HFF-Myc (cell line): ENCODE data around the gene GOLGA6L10.
"Not testable (repeated sequence)": the region's sequence is repeated elsewhere in the genome, so short reads cannot be mapped to it uniquely, and the experiment has no call there.

Experiments
- DNase-seq: peaks from one replicate; pipeline ENCODE4 v3.0.0-alpha.2; 2011; ENCODE audit warnings: low read depth; ENCODE audit errors: extremely low read depth
- H3K4me3 ChIP-seq: replicated peaks from 2 replicates; pipeline ENCODE4 v1.5.1; 2011; ENCODE audit warnings: low read depth, mild to moderate bottlenecking, control low read depth, low read length

The GOLGA6L10 gene

GRCh38 chr15:82334554-82334932 is 14.7 kb downstream of the GOLGA6L10 start:
- not testable (repeated sequence) for DNase-seq, H3K4me3 ChIP-seq

GRCh38 chr15:82333603-82334553 is 15.4 kb downstream of the GOLGA6L10 start:
- not testable (repeated sequence) for H3K4me3 ChIP-seq, DNase-seq

DNA sequence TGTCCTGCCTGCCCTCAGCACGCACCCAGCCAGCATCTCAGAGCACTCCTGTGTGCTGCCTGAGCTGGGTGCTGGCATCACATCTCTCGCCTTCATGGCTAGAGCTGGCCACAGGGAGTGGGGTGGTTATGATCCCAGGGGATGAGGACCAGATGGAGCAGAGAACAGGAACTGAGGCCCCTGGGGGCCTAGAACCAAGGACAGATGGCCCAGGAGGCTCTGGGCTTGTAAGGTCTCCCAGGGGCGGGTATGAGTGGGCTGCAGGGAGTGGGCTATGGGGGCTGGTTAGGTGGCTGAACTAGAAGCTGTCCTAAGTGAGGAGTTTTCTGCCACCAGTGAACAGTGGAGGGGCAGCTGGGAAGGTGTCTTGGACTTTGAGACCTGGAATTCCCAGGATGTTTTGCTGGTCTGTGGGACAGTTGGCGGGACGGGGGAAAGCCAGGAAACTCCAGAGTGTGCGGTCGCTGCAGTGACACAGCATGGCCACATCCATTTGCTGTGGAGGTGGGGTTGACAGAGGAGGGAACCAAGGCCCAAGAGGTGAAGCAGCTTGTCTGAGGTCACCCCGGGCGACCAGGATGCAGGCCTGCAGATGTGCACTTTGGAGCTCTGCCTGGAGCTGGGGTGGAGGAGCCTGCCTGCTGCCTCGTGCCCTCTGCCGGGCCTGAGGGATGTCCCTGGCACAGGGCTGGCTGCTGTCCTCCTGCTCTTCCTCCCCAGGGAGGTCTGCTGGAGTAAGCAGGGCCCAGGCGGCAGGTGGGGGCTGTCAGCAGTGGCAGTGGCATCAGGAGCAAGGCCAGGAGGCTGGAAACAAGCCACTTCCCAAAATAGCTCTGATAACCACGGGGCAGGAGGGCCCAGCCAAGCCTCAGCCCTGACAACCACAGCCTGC is 16.3 kb downstream of the GOLGA6L10 start:
- DNase-seq, H3K4me3 ChIP-seq: not testable (repeated sequence)

DNA sequence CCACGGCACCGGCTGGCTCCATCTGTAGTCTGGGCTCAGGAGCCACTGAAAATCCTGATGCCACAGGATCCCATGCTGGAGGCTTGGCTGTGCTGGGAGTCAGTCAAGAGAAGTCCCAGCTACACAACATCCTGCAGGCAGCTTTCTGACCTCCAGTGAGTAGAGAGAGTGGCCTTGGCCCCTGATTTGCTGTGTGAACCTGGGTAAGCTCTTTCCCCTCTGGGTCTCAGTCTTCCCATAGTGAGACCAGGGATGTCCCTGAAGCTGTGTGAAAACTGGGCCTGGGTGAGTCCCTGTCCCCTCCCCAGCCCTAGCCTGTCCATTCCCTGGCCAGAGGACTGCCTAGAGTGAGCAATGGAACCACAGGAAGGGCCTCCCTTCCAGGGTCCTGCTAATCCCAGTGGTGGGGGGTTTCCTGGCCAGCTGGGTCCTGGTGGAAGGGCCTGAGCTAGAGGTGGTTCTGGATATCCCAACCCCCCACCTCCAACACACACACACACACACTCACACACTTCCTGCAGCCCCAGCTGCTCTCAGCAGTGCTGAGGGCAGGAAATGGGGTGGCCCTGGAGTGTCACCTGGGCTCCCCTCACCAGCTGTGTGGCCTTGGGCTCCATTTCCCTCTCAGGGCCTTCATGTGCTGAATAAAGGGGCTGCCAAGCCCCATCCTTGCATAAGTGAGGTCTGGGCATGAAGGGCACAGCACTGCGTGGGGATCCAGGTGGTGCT is 17.5 kb downstream of the GOLGA6L10 start:
- DNase-seq, H3K4me3 ChIP-seq: not testable (repeated sequence)

GRCh38 chr15:82330921-82331320 is 18.4 kb downstream of the GOLGA6L10 start:
- not testable (repeated sequence) for H3K4me3 ChIP-seq, DNase-seq

DNA sequence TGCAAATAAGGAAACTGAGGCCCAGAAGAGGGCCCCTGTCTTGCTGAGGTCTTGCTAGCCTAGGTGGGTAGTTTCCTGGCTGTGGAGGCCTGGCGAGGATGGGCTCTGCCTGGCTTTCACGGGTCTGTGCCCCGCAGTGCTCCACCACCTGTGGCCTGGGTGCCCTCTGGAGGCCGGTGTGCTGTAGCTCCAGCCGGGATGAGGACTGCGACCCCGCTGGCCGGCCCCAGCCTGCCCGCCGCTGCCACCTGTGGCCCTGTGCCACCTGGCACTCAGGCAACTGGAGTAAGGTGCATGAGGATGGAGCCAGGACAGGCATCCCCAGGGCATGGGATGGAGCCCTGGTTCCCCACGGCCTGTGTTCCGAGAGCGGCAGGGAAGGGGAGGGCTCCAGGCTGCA is 20.2 kb downstream of the GOLGA6L10 start:
- not testable (repeated sequence) for DNase-seq, H3K4me3 ChIP-seq

- DNase-seq, H3K4me3 ChIP-seq: not testable (repeated sequence)
These were observed 21.9 kb downstream of the GOLGA6L10 start for GRCh38 chr15:82327372-82327771.

GRCh38 chr15:82326896-82327295 is 22.4 kb downstream of the GOLGA6L10 start:
- DNase-seq, H3K4me3 ChIP-seq: not testable (repeated sequence)

GRCh38 chr15:82325646-82326045 is 23.6 kb downstream of the GOLGA6L10 start:
- DNase-seq, H3K4me3 ChIP-seq: not testable (repeated sequence)

- DNase-seq, H3K4me3 ChIP-seq: not testable (repeated sequence)
These were observed 24.4 kb downstream of the GOLGA6L10 start for GRCh38 chr15:82324831-82325230.

- not testable (repeated sequence) for DNase-seq, H3K4me3 ChIP-seq
These were observed 26.8 kb downstream of the GOLGA6L10 start for GRCh38 chr15:82322488-82322887.

GRCh38 chr15:82320861-82321260 is 28.4 kb downstream of the GOLGA6L10 start:
- not testable (repeated sequence) for DNase-seq, H3K4me3 ChIP-seq

- not testable (repeated sequence) for H3K4me3 ChIP-seq, DNase-seq
These were observed 29.6 kb downstream of the GOLGA6L10 start for GRCh38 chr15:82319522-82320278.

- not testable (repeated sequence) for DNase-seq, H3K4me3 ChIP-seq
These were observed 31.0 kb downstream of the GOLGA6L10 start for GRCh38 chr15:82318281-82318680.

GRCh38 chr15:82317516-82317915 is 31.8 kb downstream of the GOLGA6L10 start:
- DNase-seq, result not testable (repeated sequence)

More at GRCh38 chr15:82317516-82317915, 31.8 kb downstream of the GOLGA6L10 start:
- H3K4me3 ChIP-seq, result not testable (repeated sequence)
